Tibial nerve (tissue), 4 donors: ENCODE data around the gene MRPL37.
A peak's percentile ranks its signal among the peaks of the same experiment; 100 is the strongest.

ENCODE experiments used
- EP300 ChIP-seq, 2 donors: sonication (generic); formaldehyde crosslinking; IDR thresholded peaks; one replicate each; pipeline ENCODE4 v1.6.1; 2017; ENCODE audit warnings: antibody characterized with exemption in 2 of 2, mild to moderate bottlenecking in 1 of 2
- POLR2A ChIP-seq, 2 donors: fragments of 450-650 bp; IDR thresholded peaks; one replicate each; pipeline ENCODE4 v1.6.1; 2017; ENCODE audit warnings: antibody characterized with exemption in 2 of 2, mild to moderate bottlenecking in 2 of 2, moderate library complexity in 2 of 2
- TF ChIP-seq, protein P1 (sequence below), 5 experiments: fragments of 200-600 bp in 3 of 5; fragments of 450-650 bp in 2 of 5; sonication (generic) in 3 of 5; IDR thresholded peaks; one replicate each; pipeline ENCODE4 v1.5.1; 2016 to 2019; ENCODE audit warnings: antibody characterized with exemption in 5 of 5, mild to moderate bottlenecking in 3 of 5, moderate library complexity in 2 of 5

- TF ChIP-seq, protein P1, sequence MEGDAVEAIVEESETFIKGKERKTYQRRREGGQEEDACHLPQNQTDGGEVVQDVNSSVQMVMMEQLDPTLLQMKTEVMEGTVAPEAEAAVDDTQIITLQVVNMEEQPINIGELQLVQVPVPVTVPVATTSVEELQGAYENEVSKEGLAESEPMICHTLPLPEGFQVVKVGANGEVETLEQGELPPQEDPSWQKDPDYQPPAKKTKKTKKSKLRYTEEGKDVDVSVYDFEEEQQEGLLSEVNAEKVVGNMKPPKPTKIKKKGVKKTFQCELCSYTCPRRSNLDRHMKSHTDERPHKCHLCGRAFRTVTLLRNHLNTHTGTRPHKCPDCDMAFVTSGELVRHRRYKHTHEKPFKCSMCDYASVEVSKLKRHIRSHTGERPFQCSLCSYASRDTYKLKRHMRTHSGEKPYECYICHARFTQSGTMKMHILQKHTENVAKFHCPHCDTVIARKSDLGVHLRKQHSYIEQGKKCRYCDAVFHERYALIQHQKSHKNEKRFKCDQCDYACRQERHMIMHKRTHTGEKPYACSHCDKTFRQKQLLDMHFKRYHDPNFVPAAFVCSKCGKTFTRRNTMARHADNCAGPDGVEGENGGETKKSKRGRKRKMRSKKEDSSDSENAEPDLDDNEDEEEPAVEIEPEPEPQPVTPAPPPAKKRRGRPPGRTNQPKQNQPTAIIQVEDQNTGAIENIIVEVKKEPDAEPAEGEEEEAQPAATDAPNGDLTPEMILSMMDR (IDR thresholded peaks at IDR 0.05) = no peak
- TF ChIP-seq EP300 (IDR thresholded peaks at IDR 0.05) (peak in 1 of 2 donors; percentile 9), POLR2A (IDR thresholded peaks at IDR 0.05) (no peak)
These were observed 53.5 kb downstream of the MRPL37 start for GRCh38 chr1:54253480-54253879.
